IMR-90 (cell line): ENCODE measurements around the gene MPZL1. TPM values are rescaled to one million over a fixed set of nuclear protein-coding genes. Genes with fewer than 3 reads are reported as not detected.

Experiments used
- ATAC-seq: fragments of 200-7000 bp; cut with Tn5 transposase; 2 replicates; pipeline ENCODE4 v1.9.1; 2020; ENCODE audit warnings: low read depth, mild to moderate bottlenecking, moderate library complexity
- BruUV-seq: library from RNA; stranded (reverse); fragments of 400-500 nt; replicated peaks from 2 replicates; lab custom pipeline; 2021; lab: Mats Ljungman, UMichigan
- CTCF ChIA-PET: fragments of 300-600 bp; formaldehyde crosslinking; extraction: SDS; loops from one replicate; lab custom pipeline; 2021; ENCODE audit warnings: antibody characterized with exemption; lab: Yijun Ruan, JAX
- POLR2A ChIA-PET: fragments of 300-600 bp; sonication (Branson Sonifier 250); formaldehyde crosslinking; loops from one replicate; lab custom pipeline; 2022; ENCODE audit warnings: antibody characterized with exemption; ENCODE audit not compliant: unreplicated experiment; lab: Charles Lee
- DNase-seq: peaks from one replicate; pipeline ENCODE4 v3.0.0; 2013
- H2AFZ ChIP-seq: replicated peaks from 2 replicates; pipeline ENCODE3; 2013; ENCODE audit warnings: low read length, mild to moderate bottlenecking; ENCODE audit not compliant: poor library complexity
- H2AK5ac ChIP-seq: 2 replicates; pipeline ENCODE4 v1.6.1; 2013; ENCODE audit warnings: low read depth, low read length, inconsistent platforms
- H2AK9ac ChIP-seq: replicated peaks from 2 replicates; pipeline ENCODE3; 2013; ENCODE audit warnings: mild to moderate bottlenecking, low read depth, low read length, moderate library complexity; ENCODE audit not compliant: poor library complexity
- H2BK120ac ChIP-seq: 2 replicates; pipeline ENCODE4 v1.6.1; 2013; ENCODE audit warnings: low read depth, low read length, inconsistent platforms
- H2BK15ac ChIP-seq: 3 replicates; pipeline ENCODE4 v1.6.1; 2013; ENCODE audit warnings: low read depth, low read length, inconsistent platforms
- H2BK20ac ChIP-seq: 2 replicates; pipeline ENCODE4 v1.6.1; 2013; ENCODE audit warnings: low read depth, mild to moderate bottlenecking, inconsistent platforms, low read length, moderate library complexity
- H2BK5ac ChIP-seq: 2 replicates; pipeline ENCODE4 v1.6.1; 2013; ENCODE audit warnings: mild to moderate bottlenecking, low read depth, low read length, inconsistent platforms; ENCODE audit not compliant: poor library complexity, severe bottlenecking
- H3K14ac ChIP-seq: replicated peaks from 2 replicates; pipeline ENCODE4 v1.6.1; 2013; ENCODE audit warnings: low read depth, low read length, inconsistent platforms
- H3K18ac ChIP-seq: 2 replicates; pipeline ENCODE4 v1.6.1; 2013; ENCODE audit warnings: low read depth, low read length, control low read depth
- H3K23ac ChIP-seq: 2 replicates; pipeline ENCODE4 v1.6.1; 2013; ENCODE audit warnings: low read depth, low read length, inconsistent platforms
- H3K27ac ChIP-seq: 2 replicates; pipeline ENCODE4 v1.5.1; 2013; ENCODE audit warnings: mild to moderate bottlenecking, control low read depth, low read length; ENCODE audit not compliant: insufficient read depth
- H3K27me3 ChIP-seq: 2 replicates; pipeline ENCODE4 v1.6.1; 2013; ENCODE audit warnings: low read length; ENCODE audit not compliant: control insufficient read depth, insufficient read depth
- H3K36me3 ChIP-seq: 2 replicates; pipeline ENCODE4 v1.6.1; 2013; ENCODE audit warnings: low read length, mixed read lengths; ENCODE audit not compliant: control insufficient read depth, insufficient read depth
- H3K4ac ChIP-seq: 2 replicates; pipeline ENCODE4 v1.6.1; 2013; ENCODE audit warnings: low read depth, low read length, inconsistent platforms
- H3K4me1 ChIP-seq: 2 replicates; pipeline ENCODE4 v1.6.1; 2013; ENCODE audit warnings: low read length, mixed read lengths; ENCODE audit not compliant: control insufficient read depth, insufficient read depth
- H3K4me2 ChIP-seq: 2 replicates; pipeline ENCODE4 v1.6.1; 2013; ENCODE audit warnings: low read depth, mild to moderate bottlenecking, control low read depth, low read length, moderate library complexity
- H3K4me3 ChIP-seq: 2 replicates; pipeline ENCODE4 v1.5.1; 2013; ENCODE audit warnings: low read depth, mild to moderate bottlenecking, control low read depth, low read length, moderate library complexity; ENCODE audit not compliant: insufficient read depth
- H3K56ac ChIP-seq: 2 replicates; pipeline ENCODE4 v1.6.1; 2013; ENCODE audit warnings: low read length, inconsistent platforms; ENCODE audit not compliant: insufficient read depth; ENCODE audit errors: extremely low read depth
- H3K79me1 ChIP-seq, 2 experiments: 2 replicates each; pipeline ENCODE4 v1.6.1; 2013; ENCODE audit warnings: low read length in 2 of 2, inconsistent platforms in 1 of 2, low read depth in 1 of 2
- H3K9ac ChIP-seq: 2 replicates; pipeline ENCODE4 v1.6.1; 2013; ENCODE audit warnings: low read depth, low read length, control low read depth
- H3K9me1 ChIP-seq: 2 replicates; pipeline ENCODE4 v1.6.1; 2013; ENCODE audit warnings: low read length, inconsistent platforms; ENCODE audit not compliant: insufficient read depth
- H3K9me3 ChIP-seq: 2 replicates; pipeline ENCODE4 v1.6.1; 2013; ENCODE audit warnings: low read length; ENCODE audit not compliant: control insufficient read depth, insufficient read depth
- H4K20me1 ChIP-seq: 2 replicates; pipeline ENCODE4 v1.6.1; 2013; ENCODE audit warnings: low read length, inconsistent platforms; ENCODE audit not compliant: insufficient read depth
- H4K5ac ChIP-seq: 2 replicates; pipeline ENCODE4 v1.6.1; 2013; ENCODE audit warnings: mild to moderate bottlenecking, low read depth, low read length, control low read depth
- H4K8ac ChIP-seq, 2 experiments: 2 replicates each; pipeline ENCODE4 v1.6.1; 2013; ENCODE audit warnings: low read depth in 2 of 2, low read length in 2 of 2, control low read depth in 1 of 2, inconsistent platforms in 1 of 2
- H4K91ac ChIP-seq: 2 replicates; pipeline ENCODE4 v1.6.1; 2013; ENCODE audit warnings: low read depth, low read length, inconsistent platforms; ENCODE audit not compliant: insufficient read depth
- BHLHE40 ChIP-seq: fragments of 150-350 bp; IDR thresholded peaks from 2 replicates; pipeline ENCODE4 v1.6.1; 2016; ENCODE audit warnings: mild to moderate bottlenecking, low read depth, low read length
- CEBPB ChIP-seq: IDR thresholded peaks from 2 replicates; pipeline ENCODE4 v1.6.1; 2012; ENCODE audit warnings: low read depth, low read length, improper control_type of control experiment
- CHD1 ChIP-seq: IDR thresholded peaks from 2 replicates; pipeline ENCODE4 v1.6.1; 2012; ENCODE audit warnings: low read depth, low read length, improper control_type of control experiment
- CTCF ChIP-seq: conservative IDR thresholded peaks from 2 replicates; pipeline ENCODE4 v1.5.1; 2012; ENCODE audit warnings: mild to moderate bottlenecking, low read depth, low read length, improper control_type of control experiment
- ELK1 ChIP-seq: fragments of 150-350 bp; IDR thresholded peaks from 2 replicates; pipeline ENCODE4 v1.6.1; 2016; ENCODE audit warnings: low read depth, mild to moderate bottlenecking, low read length, moderate library complexity, borderline replicate concordance
- FOS ChIP-seq: fragments of 150-350 bp; IDR thresholded peaks from 2 replicates; pipeline ENCODE4 v1.6.1; 2016; ENCODE audit warnings: low read depth, low read length
- MAFK ChIP-seq: IDR thresholded peaks from 2 replicates; pipeline ENCODE4 v1.6.1; 2012; ENCODE audit warnings: low read depth, low read length, improper control_type of control experiment
- MAZ ChIP-seq: IDR thresholded peaks from 2 replicates; pipeline ENCODE4 v1.6.1; 2012; ENCODE audit warnings: low read depth, mild to moderate bottlenecking, low read length, improper control_type of control experiment, moderate library complexity, borderline replicate concordance
- MXI1 ChIP-seq: IDR thresholded peaks from 2 replicates; pipeline ENCODE4 v1.6.1; 2012; ENCODE audit warnings: low read depth, mild to moderate bottlenecking, low read length, moderate library complexity, borderline replicate concordance
- NFE2L2 ChIP-seq: fragments of 150-350 bp; IDR thresholded peaks from 2 replicates; pipeline ENCODE4 v1.6.1; 2016; ENCODE audit warnings: low read depth, mild to moderate bottlenecking, low read length
- POLR2A ChIP-seq: IDR thresholded peaks from 2 replicates; pipeline ENCODE4 v1.6.1; 2012; ENCODE audit warnings: mild to moderate bottlenecking, low read depth, low read length
- RAD21 ChIP-seq: IDR thresholded peaks from 2 replicates; pipeline ENCODE4 v1.6.1; 2012; ENCODE audit warnings: low read length, improper control_type of control experiment
- RCOR1 ChIP-seq: IDR thresholded peaks from 2 replicates; pipeline ENCODE4 v1.6.1; 2012; ENCODE audit warnings: mild to moderate bottlenecking, low read length, improper control_type of control experiment; ENCODE audit not compliant: insufficient replicate concordance
- RFX5 ChIP-seq: IDR thresholded peaks from 2 replicates; pipeline ENCODE4 v1.8.0; 2012; ENCODE audit warnings: low read depth, mild to moderate bottlenecking, low read length, moderate library complexity
- SMC3 ChIP-seq: fragments of 150-350 bp; IDR thresholded peaks from 2 replicates; pipeline ENCODE4 v1.6.1; 2016; ENCODE audit warnings: low read depth, mild to moderate bottlenecking, antibody characterized with exemption, low read length, moderate library complexity
- USF2 ChIP-seq: fragments of 150-350 bp; IDR thresholded peaks from 2 replicates; pipeline ENCODE4 v1.6.1; 2017; ENCODE audit warnings: mild to moderate bottlenecking, antibody characterized with exemption, low read length, low read depth
- WGBS, 2 experiments: methylation state at CpG; one replicate each; pipeline versions ENCODE4 v1.1.5 to v1.1.7; 2013; ENCODE audit warnings: missing lambda C conversion rate in 2 of 2; ENCODE audit not compliant: insufficient read length in 1 of 2; ENCODE audit errors: extremely low coverage in 2 of 2; 5-methylcytosine and 5-hydroxymethylcytosine counted together
- dilution Hi-C: fragments of 300-500 bp; cut with HindIII; formaldehyde crosslinking; loops from one replicate; pipeline ENCODE4 v1.14.3; 2018; ENCODE audit warnings: low sequenced_read_pairs; ENCODE audit not compliant: unreplicated experiment
- in situ Hi-C: fragments of 300-500 bp; cut with MboI; formaldehyde crosslinking; loops from 3 replicates; pipeline ENCODE4 v1.14.3; 2019; ENCODE audit warnings: low sequenced_read_pairs, inconsistent platforms, mixed read lengths
- intact Hi-C: fragments of 100-400 bp; cut with micrococcal nuclease; formaldehyde crosslinking; loops from 2 replicates; pipeline ENCODE4 v1.10.0; 2022
- polyA plus RNA-seq, 3 experiments: library from polyadenylated mRNA; depleted of rRNA; stranded (reverse); fragments of >200 nt; gene quantifications; 2 replicates each; pipeline ENCODE4 v1.2.3, GENCODE V29; 2012; ENCODE audit warnings: low replicate concordance in 1 of 3
- total RNA-seq: library from RNA; depleted of rRNA; stranded (reverse); fragments of >200 nt; gene quantifications from 2 replicates; pipeline ENCODE4 v1.2.3, GENCODE V29; 2012

MPZL1 gene
- total and polyA plus RNA-seq, 2 of the 4 experiments (the other 2 are of a cell fraction), result 55.3 to 87.3 TPM

GRCh38 chr1:167705250-167705649 lies 16.5 kb upstream of the MPZL1 start:
- no peak overlapping the region for H2BK20ac ChIP-seq
- no peak overlapping the region for H3K14ac ChIP-seq
- H3K9me3 ChIP-seq, result no peaks in the 10 kb centered on the region
- dilution Hi-C loops (no loop called here), in situ Hi-C loops (no loop called here), intact Hi-C loops (loop anchor here (5.0 kb wide), 1 partner anchor 762 kb away; no protein-coding TSS in a partner anchor)
- POLR2A ChIA-PET, result no interaction called here
- H3K27me3 ChIP-seq, result peaks cover 46% of the 10 kb centered on the region
- TF ChIP-seq MAFK (no peak), MXI1 (no peak), CHD1 (no peak), BHLHE40 (no peak), MAZ (no peak), NFE2L2 (no peak), CEBPB (no peak), RFX5 (no peak), POLR2A (no peak), FOS (no peak), USF2 (no peak), SMC3 (no peak), RCOR1 (no peak), ELK1 (no peak), RAD21 (no peak), CTCF (no peak)
- no peaks in the 10 kb centered on the region for H4K20me1 ChIP-seq
- no peak overlapping the region for H3K56ac ChIP-seq
- H3K36me3 ChIP-seq, result no peaks in the 10 kb centered on the region
- DNase-seq (no peak), ATAC-seq (no peak)
- H4K8ac ChIP-seq, result no peak overlapping the region
- no peaks in the 10 kb centered on the region for H3K9me1 ChIP-seq
- H3K4me2 ChIP-seq, result no peak overlapping the region
- no peak overlapping the region for H2BK15ac ChIP-seq
- H3K4ac ChIP-seq, result no peak overlapping the region
- no peak overlapping the region for H3K9ac ChIP-seq
- H3K4me1 ChIP-seq, result no peaks in the 10 kb centered on the region
- H2AFZ ChIP-seq, result no peak overlapping the region
- no peak overlapping the region for H2AK5ac ChIP-seq
- H2BK120ac ChIP-seq, result no peak overlapping the region
- BruUV-seq, result no TSS peak
- no peak overlapping the region for H4K5ac ChIP-seq
- no CpG with 5 or more reads among the region's 6 CpGs for WGBS, 2 experiments
- CTCF ChIA-PET, result interaction anchor here (0.6 to 2.7 kb wide), 2 partner anchors 10 to 202 kb away, joined by 5 to 10 read pairs; no protein-coding TSS in a partner anchor
- no peaks in the 10 kb centered on the region for H3K79me1 ChIP-seq
- no peak overlapping the region for H3K4me3 ChIP-seq
- no peak overlapping the region for H2BK5ac ChIP-seq
- H3K23ac ChIP-seq, result no peak overlapping the region
- no peak overlapping the region for H3K18ac ChIP-seq
- no peak overlapping the region for H4K91ac ChIP-seq
- no peak overlapping the region for H3K27ac ChIP-seq
- H2AK9ac ChIP-seq, result no peak overlapping the region
